PC-9 (cell line): ENCODE results near the gene BRD1. TPM values are rescaled to one million over a fixed set of nuclear protein-coding genes. Genes with fewer than 3 reads are reported as not detected.

Experiments used
- BruUV-seq: library from RNA; stranded (reverse); fragments of 400-500 nt; replicated peaks from 2 replicates; lab custom pipeline; 2021; lab: Mats Ljungman, UMichigan
- CTCF ChIA-PET: fragments of 300-600 bp; sonication (Branson Sonifier 250); formaldehyde crosslinking; loops from one replicate; lab custom pipeline; 2022; ENCODE audit warnings: antibody characterized with exemption; lab: Charles Lee
- POLR2A ChIA-PET: fragments of 300-600 bp; sonication (Branson Sonifier 250); formaldehyde crosslinking; loops from one replicate; lab custom pipeline; 2022; ENCODE audit warnings: antibody characterized with exemption; ENCODE audit not compliant: unreplicated experiment; lab: Charles Lee
- DNase-seq, 2 experiments: peaks; one replicate each; pipeline versions ENCODE4 v3.0.0 to v3.0.0-alpha.2; 2015 to 2022; ENCODE audit warnings: mixed read lengths in 1 of 2
- H2AFZ ChIP-seq: fragments of 200-600 bp; sonication (generic); 2 replicates; pipeline ENCODE4 v1.8.1; 2017; ENCODE audit warnings: antibody characterized with exemption
- H3F3A ChIP-seq: fragments of 200-600 bp; sonication (generic); 2 replicates; pipeline ENCODE4 v1.8.1; 2017; ENCODE audit warnings: antibody characterized with exemption, mild to moderate bottlenecking, low read depth; ENCODE audit not compliant: insufficient read depth
- H3K27ac ChIP-seq: fragments of 200-600 bp; sonication (generic); 2 replicates; pipeline ENCODE4 v1.6.1; 2016; ENCODE audit warnings: mixed run types
- H3K27me3 ChIP-seq: fragments of 200-600 bp; sonication (generic); 2 replicates; pipeline ENCODE4 v1.6.1; 2016; ENCODE audit warnings: low read depth, mixed run types; ENCODE audit not compliant: insufficient read depth
- H3K36me3 ChIP-seq: fragments of 200-600 bp; sonication (generic); 2 replicates; pipeline ENCODE4 v1.6.1; 2016; ENCODE audit warnings: low read depth, mixed run types
- H3K4me1 ChIP-seq: fragments of 200-600 bp; sonication (generic); replicated peaks from 2 replicates; pipeline ENCODE4 v1.6.1; 2016; ENCODE audit warnings: mixed run types; ENCODE audit not compliant: insufficient read depth
- H3K4me2 ChIP-seq: fragments of 200-600 bp; sonication (generic); 2 replicates; pipeline ENCODE4 v1.6.1; 2017; ENCODE audit warnings: mixed run types
- H3K4me3 ChIP-seq: fragments of 200-600 bp; sonication (generic); 2 replicates; pipeline ENCODE4 v1.6.1; 2016; ENCODE audit warnings: mixed run types
- H3K79me2 ChIP-seq: fragments of 200-600 bp; sonication (generic); 2 replicates; pipeline ENCODE4 v1.6.1; 2017; ENCODE audit warnings: low read depth, mixed run types
- H3K9me2 ChIP-seq: fragments of 200-600 bp; sonication (generic); 2 replicates; pipeline ENCODE4 v1.8.1; 2017; ENCODE audit warnings: mild to moderate bottlenecking; ENCODE audit not compliant: insufficient read depth
- H3K9me3 ChIP-seq: fragments of 200-600 bp; sonication (generic); 2 replicates; pipeline ENCODE4 v1.8.1; 2016; ENCODE audit warnings: low read depth; ENCODE audit not compliant: insufficient read depth
- H4K20me1 ChIP-seq: fragments of 200-600 bp; sonication (generic); 2 replicates; pipeline ENCODE4 v1.8.1; 2017; ENCODE audit not compliant: insufficient read depth
- CTCF ChIP-seq: fragments of 200-600 bp; sonication (generic); conservative IDR thresholded peaks from 2 replicates; pipeline ENCODE4 v1.6.1; 2017; ENCODE audit warnings: mixed run types, antibody characterized with exemption, mild to moderate bottlenecking, moderate library complexity
- EZH2 ChIP-seq: fragments of 200-600 bp; sonication (generic); IDR thresholded peaks from 2 replicates; pipeline ENCODE4 v1.8.0; 2017; ENCODE audit warnings: antibody characterized with exemption, low read depth
- intact Hi-C: fragments of 100-400 bp; cut with micrococcal nuclease; formaldehyde crosslinking; loops from one replicate; pipeline ENCODE4 v1.10.0; 2022; ENCODE audit not compliant: unreplicated experiment
- total RNA-seq: library from RNA; stranded (reverse); gene quantifications from 2 replicates; pipeline ENCODE4 v1.2.3, GENCODE V29; 2021

The BRD1 gene
- total RNA-seq, 1 experiment from 2014 or later: 28.5 TPM

GRCh38 chr22:49779211-49779610 lies 48.5 kb downstream of the BRD1 start:
- intact Hi-C loops: no loop called here
- Histone ChIP-seq H3F3A (no peaks in the 10 kb centered on the region; the same call in 1 of the 2 replicates), H3K4me2 (no peak overlapping the region), H3K27me3 (no peaks in the 10 kb centered on the region), H3K4me3 (no peak overlapping the region), H3K9me2 (no peaks in the 10 kb centered on the region), H3K4me1 (no peaks in the 10 kb centered on the region), H4K20me1 (peaks cover 69% of the 10 kb centered on the region), H2AFZ (no peak overlapping the region), H3K79me2 (peaks cover 17% of the 10 kb centered on the region), H3K9me3 (no peaks in the 10 kb centered on the region), H3K36me3 (peaks cover 15% of the 10 kb centered on the region; the same call in 1 of the 2 replicates), H3K27ac (no peak overlapping the region)
- CTCF ChIA-PET: interaction anchor here (1.0 kb wide), 1 partner anchor 138 kb away, joined by 3 read pairs; no protein-coding TSS in a partner anchor
- POLR2A ChIA-PET: no interaction called here
- TF ChIP-seq EZH2 (no peak), CTCF (no peak)
- DNase-seq: no peak
- BruUV-seq: no TSS peak

- no TSS peak for BruUV-seq
- intact Hi-C loops: no loop called here
- Histone ChIP-seq H3K27me3 (no peaks in the 10 kb centered on the region), H3K9me2 (no peaks in the 10 kb centered on the region), H3F3A (peaks cover 11% of the 10 kb centered on the region; the same call in 1 of the 2 replicates), H3K27ac (no peak overlapping the region), H3K4me1 (no peaks in the 10 kb centered on the region), H3K4me2 (no peak overlapping the region), H3K36me3 (peaks cover 23% of the 10 kb centered on the region; the same call in 1 of the 2 replicates), H3K79me2 (peaks cover 14% of the 10 kb centered on the region; the same call in 1 of the 2 replicates), H4K20me1 (peaks cover 62% of the 10 kb centered on the region), H2AFZ (no peak overlapping the region), H3K9me3 (no peaks in the 10 kb centered on the region), H3K4me3 (no peak overlapping the region)
- TF ChIP-seq CTCF (no peak), EZH2 (no peak)
- ChIA-PET POLR2A (interaction anchor here (0.6 kb wide), 1 partner anchor 110 kb away, joined by 3 read pairs; no protein-coding TSS in a partner anchor), CTCF (no interaction called here)
- DNase-seq: no peak
These were observed 50.0 kb downstream of the BRD1 start for GRCh38 chr22:49777569-49778249.

- Histone ChIP-seq H3K9me3 (no peaks in the 10 kb centered on the region), H2AFZ (no peak overlapping the region), H3K27ac (no peak overlapping the region), H4K20me1 (peaks cover 64% of the 10 kb centered on the region), H3K27me3 (no peaks in the 10 kb centered on the region), H3K79me2 (peaks cover 13% of the 10 kb centered on the region; the same call in 1 of the 2 replicates), H3K4me1 (no peaks in the 10 kb centered on the region), H3K4me2 (no peak overlapping the region), H3K4me3 (no peak overlapping the region), H3F3A (peaks cover 11% of the 10 kb centered on the region; the same call in 1 of the 2 replicates), H3K9me2 (no peaks in the 10 kb centered on the region), H3K36me3 (peaks cover 23% of the 10 kb centered on the region; the same call in 1 of the 2 replicates)
- ChIA-PET CTCF (no interaction called here), POLR2A (interaction anchor here (0.6 kb wide), 2 partner anchors 110 to 861 kb away, joined by 3 to 4 read pairs; no protein-coding TSS in a partner anchor)
- intact Hi-C loops: no loop called here
- no peak for TF ChIP-seq EZH2
- TF ChIP-seq CTCF: no peak
- BruUV-seq: no TSS peak
- no peak for DNase-seq
These were observed 50.8 kb downstream of the BRD1 start for GRCh38 chr22:49776891-49777290.
